ENCODE results near the gene NCOA4. TPM values are rescaled to one million over a fixed set of nuclear protein-coding genes. Genes with fewer than 3 reads are reported as not detected.
"Not testable (repeated sequence)": the region's sequence is repeated elsewhere in the genome, so short reads cannot be mapped to it uniquely, and the experiment has no call there.

Gene NCOA4
- total RNA-seq, 1 donor from 2014 or later, result 131 TPM

DNA sequence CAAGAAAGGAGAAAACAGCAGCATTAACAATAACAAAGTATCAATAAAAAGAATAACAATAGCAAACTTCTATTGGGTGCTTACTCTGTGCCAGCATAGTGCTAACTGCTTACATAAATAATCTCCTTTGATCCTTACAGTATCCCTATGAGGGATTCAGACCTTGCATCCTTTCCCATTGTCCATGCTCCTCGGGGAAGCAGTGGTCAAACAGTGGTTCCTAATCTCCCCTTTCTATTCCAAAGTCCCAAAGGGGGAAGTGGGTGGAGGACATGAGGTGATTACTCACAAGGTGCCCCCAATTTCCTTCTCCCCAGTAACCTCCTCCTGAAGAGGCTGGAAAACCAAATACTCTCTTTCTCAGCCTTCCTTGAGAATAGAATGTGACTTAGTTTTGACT is 37.7 kb upstream of the NCOA4 start:
- TF ChIP-seq, protein P1, sequence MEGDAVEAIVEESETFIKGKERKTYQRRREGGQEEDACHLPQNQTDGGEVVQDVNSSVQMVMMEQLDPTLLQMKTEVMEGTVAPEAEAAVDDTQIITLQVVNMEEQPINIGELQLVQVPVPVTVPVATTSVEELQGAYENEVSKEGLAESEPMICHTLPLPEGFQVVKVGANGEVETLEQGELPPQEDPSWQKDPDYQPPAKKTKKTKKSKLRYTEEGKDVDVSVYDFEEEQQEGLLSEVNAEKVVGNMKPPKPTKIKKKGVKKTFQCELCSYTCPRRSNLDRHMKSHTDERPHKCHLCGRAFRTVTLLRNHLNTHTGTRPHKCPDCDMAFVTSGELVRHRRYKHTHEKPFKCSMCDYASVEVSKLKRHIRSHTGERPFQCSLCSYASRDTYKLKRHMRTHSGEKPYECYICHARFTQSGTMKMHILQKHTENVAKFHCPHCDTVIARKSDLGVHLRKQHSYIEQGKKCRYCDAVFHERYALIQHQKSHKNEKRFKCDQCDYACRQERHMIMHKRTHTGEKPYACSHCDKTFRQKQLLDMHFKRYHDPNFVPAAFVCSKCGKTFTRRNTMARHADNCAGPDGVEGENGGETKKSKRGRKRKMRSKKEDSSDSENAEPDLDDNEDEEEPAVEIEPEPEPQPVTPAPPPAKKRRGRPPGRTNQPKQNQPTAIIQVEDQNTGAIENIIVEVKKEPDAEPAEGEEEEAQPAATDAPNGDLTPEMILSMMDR (IDR thresholded peaks at IDR 0.05; ENCODE audit: insufficient read depth, low read length, poor library complexity, severe bottlenecking), result no peak
- H3K36me3 ChIP-seq (ENCODE audit: control insufficient read depth, insufficient read depth, low read length), result no peaks in the 10 kb centered on the region
- no peaks in the 10 kb centered on the region for H3K27me3 ChIP-seq (ENCODE audit: control insufficient read depth, insufficient read depth, low read length)
- no peak overlapping the region for H3K4me3 ChIP-seq (ENCODE audit: low read depth, low read length)
- no peak for DNase-seq (ENCODE audit: low read depth)

DNA sequence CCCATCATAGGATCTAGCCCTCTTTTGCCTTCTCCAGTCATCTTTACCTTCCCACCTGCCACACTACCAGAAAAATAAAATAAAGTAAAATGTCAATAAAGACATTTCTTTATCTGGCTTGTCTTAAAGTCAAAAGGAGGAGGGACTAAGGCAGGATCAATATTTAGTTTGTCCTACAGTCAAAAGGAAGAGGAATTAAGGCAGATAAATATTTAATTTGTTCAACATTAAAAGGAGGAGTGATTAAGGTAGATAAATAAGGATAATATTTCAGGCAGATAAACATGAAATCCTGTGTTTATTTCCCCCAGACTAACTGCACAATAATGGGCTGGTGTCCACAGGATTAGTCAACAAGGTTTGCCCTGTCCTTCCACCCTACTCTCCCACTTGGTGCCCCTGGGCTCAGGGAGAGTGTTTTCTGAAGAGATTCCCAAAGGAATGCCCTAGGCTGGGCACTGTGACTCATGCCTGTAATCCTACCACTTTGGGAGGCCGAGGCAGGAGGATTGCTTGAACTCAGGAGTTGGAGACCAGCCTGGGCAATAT is 33.9 kb upstream of the NCOA4 start:
- TF ChIP-seq, protein P1 (IDR thresholded peaks at IDR 0.05; ENCODE audit: insufficient read depth, low read length, poor library complexity, severe bottlenecking), result no peak
- no peak for DNase-seq (ENCODE audit: low read depth)
- Histone ChIP-seq H3K4me3 (ENCODE audit: low read depth, low read length) (no peak overlapping the region), H3K36me3 (ENCODE audit: control insufficient read depth, insufficient read depth, low read length) (no peaks in the 10 kb centered on the region), H3K27me3 (ENCODE audit: control insufficient read depth, insufficient read depth, low read length) (no peaks in the 10 kb centered on the region)

DNA sequence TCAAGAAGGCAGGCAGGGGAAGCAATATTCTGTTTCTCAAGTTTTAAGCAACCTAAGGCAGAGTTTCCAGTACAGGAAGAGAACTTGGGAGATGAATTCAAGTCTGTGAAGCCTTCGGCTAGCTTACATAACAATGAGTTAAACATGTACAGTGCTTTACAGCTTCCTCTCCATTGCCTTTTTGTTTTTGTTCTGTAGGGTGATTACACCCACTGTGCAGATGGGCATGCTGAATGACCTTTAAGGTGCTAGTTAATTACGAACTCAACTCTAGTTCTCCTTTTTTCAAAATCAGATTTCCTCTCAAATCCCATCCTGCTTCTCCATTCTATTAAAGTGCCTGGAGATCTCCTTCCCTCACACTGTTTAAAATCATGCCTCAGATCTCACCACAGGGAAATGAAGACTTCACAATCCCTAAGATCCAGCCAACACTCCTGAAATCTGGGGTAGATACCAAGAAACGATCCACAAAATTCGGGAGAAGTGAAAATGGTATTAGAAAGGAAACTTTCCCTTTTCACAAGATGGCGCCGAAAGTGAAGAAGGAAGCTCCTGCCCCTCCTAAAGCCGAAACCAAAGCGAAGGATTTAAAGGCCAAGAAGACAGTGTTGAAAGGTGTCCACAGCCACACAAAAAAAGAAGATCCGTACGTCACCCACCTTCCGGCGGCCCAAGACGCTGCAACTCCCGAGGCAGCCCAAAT is 32.5 kb upstream of the NCOA4 start:
- TF ChIP-seq, protein P1 (IDR thresholded peaks at IDR 0.05; ENCODE audit: insufficient read depth, low read length, poor library complexity, severe bottlenecking), result no peak
- DNase-seq (ENCODE audit: low read depth), result no peak
- no peaks in the 10 kb centered on the region for H3K36me3 ChIP-seq (ENCODE audit: control insufficient read depth, insufficient read depth, low read length)
- H3K4me3 ChIP-seq (ENCODE audit: low read depth, low read length), result no peak overlapping the region
- no peaks in the 10 kb centered on the region for H3K27me3 ChIP-seq (ENCODE audit: control insufficient read depth, insufficient read depth, low read length)

DNA sequence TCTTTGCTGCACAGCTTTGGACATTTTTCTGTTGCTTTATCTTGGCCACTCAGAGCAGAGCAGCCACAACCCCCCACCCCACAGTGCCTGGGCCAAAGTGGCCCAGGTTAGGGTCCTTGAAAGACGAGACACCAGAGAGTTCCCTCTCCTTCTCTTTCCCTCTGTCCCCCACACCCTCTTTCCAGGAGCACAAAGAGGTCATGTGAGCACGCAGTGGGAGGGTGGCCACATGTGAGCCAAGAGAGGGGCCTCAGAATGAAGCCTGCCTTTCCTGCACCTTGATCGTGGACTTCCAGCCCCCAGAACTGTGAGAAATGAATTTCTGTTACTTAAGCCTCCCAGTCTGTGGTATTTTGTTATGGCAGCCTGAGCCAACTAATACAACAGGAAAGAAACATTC is 30.3 kb upstream of the NCOA4 start:
- H3K36me3 ChIP-seq (ENCODE audit: control insufficient read depth, insufficient read depth, low read length), result no peaks in the 10 kb centered on the region
- TF ChIP-seq, protein P1 (IDR thresholded peaks at IDR 0.05; ENCODE audit: insufficient read depth, low read length, poor library complexity, severe bottlenecking), result no peak

DNA sequence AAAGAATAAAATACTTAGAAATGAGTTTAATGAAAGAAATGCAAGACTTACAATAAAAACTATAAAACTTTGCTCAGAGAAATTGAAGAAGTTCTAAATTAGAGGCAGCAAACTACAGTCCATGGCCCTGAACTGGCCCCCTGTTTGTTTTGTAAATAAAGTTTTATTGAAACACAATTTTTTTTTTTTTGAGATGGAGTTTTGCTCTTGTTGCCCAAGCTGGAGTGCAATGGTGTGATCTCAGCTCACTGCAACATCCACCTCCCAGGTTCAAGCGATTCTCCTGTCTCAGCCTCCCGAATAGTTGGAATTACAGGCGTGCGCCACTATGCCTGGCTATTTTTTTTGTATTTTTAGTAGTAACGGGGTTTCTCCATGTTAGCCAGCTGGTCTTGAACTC is 27.5 kb upstream of the NCOA4 start:
- DNase-seq (ENCODE audit: low read depth); H3K27me3 ChIP-seq (ENCODE audit: control insufficient read depth, insufficient read depth, low read length); H3K36me3 ChIP-seq (ENCODE audit: control insufficient read depth, insufficient read depth, low read length); H3K4me3 ChIP-seq (ENCODE audit: low read depth, low read length): not testable (repeated sequence)

More for the DNA sequence above, 30.3 kb upstream of the NCOA4 start:
- H3K4me3 ChIP-seq (ENCODE audit: low read depth, low read length), result no peak overlapping the region
- no peaks in the 10 kb centered on the region for H3K27me3 ChIP-seq (ENCODE audit: control insufficient read depth, insufficient read depth, low read length)
- DNase-seq (ENCODE audit: low read depth), result no peak

DNA sequence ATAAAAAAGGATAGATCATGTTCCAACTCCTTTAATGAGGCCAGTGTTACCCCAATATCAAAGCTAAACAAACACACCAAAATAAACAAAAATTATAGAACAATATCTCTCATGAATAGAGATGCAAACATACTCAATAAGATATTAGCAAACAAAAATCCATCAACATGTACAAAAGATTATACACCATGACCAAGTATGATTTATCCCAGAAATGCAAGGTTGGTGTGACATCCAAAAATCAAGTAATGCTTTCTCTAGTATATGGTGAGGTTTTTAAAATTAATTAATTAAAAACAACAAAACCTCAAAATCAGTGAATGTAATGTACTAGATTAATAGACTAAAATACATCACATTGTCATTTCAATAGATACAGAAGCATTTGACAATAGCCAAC is 26.6 kb upstream of the NCOA4 start:
- no peak overlapping the region for H3K4me3 ChIP-seq (ENCODE audit: low read depth, low read length)
- TF ChIP-seq, protein P1 (IDR thresholded peaks at IDR 0.05; ENCODE audit: insufficient read depth, low read length, poor library complexity, severe bottlenecking), result no peak
- H3K27me3 ChIP-seq (ENCODE audit: control insufficient read depth, insufficient read depth, low read length), result no peaks in the 10 kb centered on the region
- no peak for DNase-seq (ENCODE audit: low read depth)
- H3K36me3 ChIP-seq (ENCODE audit: control insufficient read depth, insufficient read depth, low read length), result no peaks in the 10 kb centered on the region
